ENCODE results near the gene PLEKHO1. TPM values are rescaled to one million over a fixed set of nuclear protein-coding genes. Genes with fewer than 3 reads are reported as not detected.

PLEKHO1 gene
- polyA plus RNA-seq (2013, experiment 1 of 4) = 67.7 TPM
- 74.6 TPM for polyA plus RNA-seq (2013, experiment 2 of 4)
- 57.1 TPM for polyA plus RNA-seq (2013, experiment 3 of 4)
- 65.9 TPM for polyA plus RNA-seq (2013, experiment 4 of 4)

GRCh38 chr1:150149271-150150132 lies at the start of gene PLEKHO1:
Gene PLEKHO1, plus strand, starts transcription at chr1:150149916. Its CDS starts 342 bp downstream, at chr1:150150258.
- H3K27ac ChIP-seq (ENCODE audit: insufficient read depth, low read depth, low read length, poor library complexity, severe bottlenecking) = peak within 1 kb of the TSS; percentile 83
- peaks cover 10% of the 10 kb centered on the region for H3K4me1 ChIP-seq (ENCODE audit: control insufficient read depth, insufficient read depth, low read length)
- H3K36me3 ChIP-seq (ENCODE audit: control insufficient read depth, insufficient read depth, low read length) = peaks cover 8% of the 10 kb centered on the region
- 0 to 1% methylated on average over 89 of the region's 89 CpGs for WGBS, 2 experiments
- H3K9me3 ChIP-seq (ENCODE audit: control insufficient read depth, low read length) = no peaks in the 10 kb centered on the region
- H3K27me3 ChIP-seq (ENCODE audit: control insufficient read depth, insufficient read depth, low read length, poor library complexity, severe bottlenecking) = no peaks in the 10 kb centered on the region
- H3K4me3 ChIP-seq (ENCODE audit: insufficient read depth, low read depth, low read length) = peak within 1 kb of the TSS; percentile 95

GRCh38 chr1:150102986-150103385 lies 46.7 kb upstream of the PLEKHO1 start:
- WGBS, 2 experiments = 100% methylated on average over 1 of the region's 1 CpG
- Histone ChIP-seq H3K27ac (ENCODE audit: insufficient read depth, low read depth, low read length, poor library complexity, severe bottlenecking) (no peak overlapping the region), H3K9me3 (ENCODE audit: control insufficient read depth, low read length) (no peaks in the 10 kb centered on the region), H3K36me3 (ENCODE audit: control insufficient read depth, insufficient read depth, low read length) (peaks cover 3% of the 10 kb centered on the region), H3K4me3 (ENCODE audit: insufficient read depth, low read depth, low read length) (no peak overlapping the region), H3K4me1 (ENCODE audit: control insufficient read depth, insufficient read depth, low read length) (no peaks in the 10 kb centered on the region), H3K27me3 (ENCODE audit: control insufficient read depth, insufficient read depth, low read length, poor library complexity, severe bottlenecking) (no peaks in the 10 kb centered on the region)

GRCh38 chr1:150106341-150106740 lies 43.4 kb upstream of the PLEKHO1 start:
- Histone ChIP-seq H3K36me3 (ENCODE audit: control insufficient read depth, insufficient read depth, low read length) (no peaks in the 10 kb centered on the region), H3K4me1 (ENCODE audit: control insufficient read depth, insufficient read depth, low read length) (no peaks in the 10 kb centered on the region), H3K4me3 (ENCODE audit: insufficient read depth, low read depth, low read length) (no peak overlapping the region), H3K27ac (ENCODE audit: insufficient read depth, low read depth, low read length, poor library complexity, severe bottlenecking) (no peak overlapping the region), H3K27me3 (ENCODE audit: control insufficient read depth, insufficient read depth, low read length, poor library complexity, severe bottlenecking) (no peaks in the 10 kb centered on the region), H3K9me3 (ENCODE audit: control insufficient read depth, low read length) (no peaks in the 10 kb centered on the region)
- 75 to 80% methylated on average over 6 of the region's 7 CpGs for WGBS, 2 experiments

- no peak overlapping the region for H3K4me3 ChIP-seq (ENCODE audit: insufficient read depth, low read depth, low read length)
- no peaks in the 10 kb centered on the region for H3K36me3 ChIP-seq (ENCODE audit: control insufficient read depth, insufficient read depth, low read length)
- H3K9me3 ChIP-seq (ENCODE audit: control insufficient read depth, low read length) = no peaks in the 10 kb centered on the region
- H3K4me1 ChIP-seq (ENCODE audit: control insufficient read depth, insufficient read depth, low read length) = no peaks in the 10 kb centered on the region
- no peaks in the 10 kb centered on the region for H3K27me3 ChIP-seq (ENCODE audit: control insufficient read depth, insufficient read depth, low read length, poor library complexity, severe bottlenecking)
- WGBS, 2 experiments = 91 to 95% methylated on average over 3 of the region's 3 CpGs
- H3K27ac ChIP-seq (ENCODE audit: insufficient read depth, low read depth, low read length, poor library complexity, severe bottlenecking) = no peak overlapping the region
These were observed 40.1 kb upstream of the PLEKHO1 start for GRCh38 chr1:150109586-150109985.

- Histone ChIP-seq H3K27me3 (ENCODE audit: control insufficient read depth, insufficient read depth, low read length, poor library complexity, severe bottlenecking) (no peaks in the 10 kb centered on the region), H3K27ac (ENCODE audit: insufficient read depth, low read depth, low read length, poor library complexity, severe bottlenecking) (no peak overlapping the region), H3K4me3 (ENCODE audit: insufficient read depth, low read depth, low read length) (no peak overlapping the region), H3K36me3 (ENCODE audit: control insufficient read depth, insufficient read depth, low read length) (no peaks in the 10 kb centered on the region), H3K4me1 (ENCODE audit: control insufficient read depth, insufficient read depth, low read length) (no peaks in the 10 kb centered on the region), H3K9me3 (ENCODE audit: control insufficient read depth, low read length) (no peaks in the 10 kb centered on the region)
- whole genome bisulfite sequencing, 2 experiments = 93 to 96% methylated on average over 2 of the region's 2 CpGs
These were observed 39.6 kb upstream of the PLEKHO1 start for GRCh38 chr1:150110116-150110515.

- no peak overlapping the region for H3K27ac ChIP-seq (ENCODE audit: insufficient read depth, low read depth, low read length, poor library complexity, severe bottlenecking)
- WGBS, 2 experiments = 96% methylated on average over 3 to 4 of the region's 5 CpGs
- H3K36me3 ChIP-seq (ENCODE audit: control insufficient read depth, insufficient read depth, low read length) = no peaks in the 10 kb centered on the region
- no peaks in the 10 kb centered on the region for H3K4me1 ChIP-seq (ENCODE audit: control insufficient read depth, insufficient read depth, low read length)
- no peaks in the 10 kb centered on the region for H3K9me3 ChIP-seq (ENCODE audit: control insufficient read depth, low read length)
- H3K27me3 ChIP-seq (ENCODE audit: control insufficient read depth, insufficient read depth, low read length, poor library complexity, severe bottlenecking) = no peaks in the 10 kb centered on the region
- H3K4me3 ChIP-seq (ENCODE audit: insufficient read depth, low read depth, low read length) = no peak overlapping the region
These were observed 38.0 kb upstream of the PLEKHO1 start for GRCh38 chr1:150111670-150112069.

GRCh38 chr1:150115121-150115520 lies 34.6 kb upstream of the PLEKHO1 start:
- no peaks in the 10 kb centered on the region for H3K9me3 ChIP-seq (ENCODE audit: control insufficient read depth, low read length)
- H3K4me3 ChIP-seq (ENCODE audit: insufficient read depth, low read depth, low read length) = no peak overlapping the region
- WGBS, 2 experiments = no CpG with 5 or more reads among the region's 1 CpG

GRCh38 chr1:150118716-150119115 lies 31.0 kb upstream of the PLEKHO1 start:
- WGBS, 2 experiments = 89 to 94% methylated on average over 2 of the region's 2 CpGs
- Histone ChIP-seq H3K4me3 (ENCODE audit: insufficient read depth, low read depth, low read length) (no peak overlapping the region), H3K36me3 (ENCODE audit: control insufficient read depth, insufficient read depth, low read length) (no peaks in the 10 kb centered on the region), H3K9me3 (ENCODE audit: control insufficient read depth, low read length) (no peaks in the 10 kb centered on the region), H3K27ac (ENCODE audit: insufficient read depth, low read depth, low read length, poor library complexity, severe bottlenecking) (no peak overlapping the region), H3K4me1 (ENCODE audit: control insufficient read depth, insufficient read depth, low read length) (no peaks in the 10 kb centered on the region), H3K27me3 (ENCODE audit: control insufficient read depth, insufficient read depth, low read length, poor library complexity, severe bottlenecking) (no peaks in the 10 kb centered on the region)

More at GRCh38 chr1:150115121-150115520, 34.6 kb upstream of the PLEKHO1 start:
- Histone ChIP-seq H3K4me1 (ENCODE audit: control insufficient read depth, insufficient read depth, low read length) (no peaks in the 10 kb centered on the region), H3K27me3 (ENCODE audit: control insufficient read depth, insufficient read depth, low read length, poor library complexity, severe bottlenecking) (no peaks in the 10 kb centered on the region), H3K27ac (ENCODE audit: insufficient read depth, low read depth, low read length, poor library complexity, severe bottlenecking) (no peak overlapping the region), H3K36me3 (ENCODE audit: control insufficient read depth, insufficient read depth, low read length) (no peaks in the 10 kb centered on the region)

GRCh38 chr1:150121236-150121862 lies 28.4 kb upstream of the PLEKHO1 start:
- no peaks in the 10 kb centered on the region for H3K9me3 ChIP-seq (ENCODE audit: control insufficient read depth, low read length)
- no peaks in the 10 kb centered on the region for H3K27me3 ChIP-seq (ENCODE audit: control insufficient read depth, insufficient read depth, low read length, poor library complexity, severe bottlenecking)
- H3K4me1 ChIP-seq (ENCODE audit: control insufficient read depth, insufficient read depth, low read length) = no peaks in the 10 kb centered on the region
- H3K27ac ChIP-seq (ENCODE audit: insufficient read depth, low read depth, low read length, poor library complexity, severe bottlenecking) = no peak overlapping the region
- H3K36me3 ChIP-seq (ENCODE audit: control insufficient read depth, insufficient read depth, low read length) = no peaks in the 10 kb centered on the region
- 90 to 100% methylated on average over 1 of the region's 1 CpG for WGBS, 2 experiments
- H3K4me3 ChIP-seq (ENCODE audit: insufficient read depth, low read depth, low read length) = no peak overlapping the region

GRCh38 chr1:150126811-150127210 lies 22.9 kb upstream of the PLEKHO1 start:
- no peaks in the 10 kb centered on the region for H3K36me3 ChIP-seq (ENCODE audit: control insufficient read depth, insufficient read depth, low read length)
- no peaks in the 10 kb centered on the region for H3K9me3 ChIP-seq (ENCODE audit: control insufficient read depth, low read length)
- H3K27me3 ChIP-seq (ENCODE audit: control insufficient read depth, insufficient read depth, low read length, poor library complexity, severe bottlenecking) = no peaks in the 10 kb centered on the region
- no peak overlapping the region for H3K27ac ChIP-seq (ENCODE audit: insufficient read depth, low read depth, low read length, poor library complexity, severe bottlenecking)
- 93 to 100% methylated on average over 1 of the region's 2 CpGs for WGBS, 2 experiments
- H3K4me3 ChIP-seq (ENCODE audit: insufficient read depth, low read depth, low read length) = no peak overlapping the region
- no peaks in the 10 kb centered on the region for H3K4me1 ChIP-seq (ENCODE audit: control insufficient read depth, insufficient read depth, low read length)

All from ectodermal cell (in vitro differentiated cells).